Inferior parietal cortex (tissue), 1 donor: Measurements from ENCODE around the gene CST3.

Experiments used
- DNase-seq: peaks from one replicate; pipeline ENCODE4 v3.0.0-alpha.2; 2016; ENCODE audit errors: extremely low spot score

Gene CST3

DNA sequence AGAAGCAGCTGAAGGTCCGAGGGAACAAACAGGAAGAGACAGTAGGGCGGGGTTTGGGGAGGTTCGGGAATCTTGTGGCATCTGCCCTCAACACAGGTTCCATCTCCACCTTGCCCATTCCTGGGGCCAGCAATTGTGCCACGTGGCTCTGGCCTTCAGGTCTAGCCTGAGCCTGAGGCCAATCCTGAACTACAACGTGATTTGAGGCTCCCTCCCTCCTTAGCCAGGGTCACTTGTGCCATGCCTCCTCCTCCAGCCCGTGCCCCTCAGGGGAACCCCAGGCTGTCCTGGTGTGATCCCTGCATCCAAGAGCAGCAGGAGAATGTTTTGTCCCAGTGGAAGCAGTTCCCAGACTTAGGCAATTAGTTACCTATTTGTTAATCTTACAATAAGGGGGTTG lies 35.1 kb downstream of the CST3 start:
- DNase-seq = no peak

DNA sequence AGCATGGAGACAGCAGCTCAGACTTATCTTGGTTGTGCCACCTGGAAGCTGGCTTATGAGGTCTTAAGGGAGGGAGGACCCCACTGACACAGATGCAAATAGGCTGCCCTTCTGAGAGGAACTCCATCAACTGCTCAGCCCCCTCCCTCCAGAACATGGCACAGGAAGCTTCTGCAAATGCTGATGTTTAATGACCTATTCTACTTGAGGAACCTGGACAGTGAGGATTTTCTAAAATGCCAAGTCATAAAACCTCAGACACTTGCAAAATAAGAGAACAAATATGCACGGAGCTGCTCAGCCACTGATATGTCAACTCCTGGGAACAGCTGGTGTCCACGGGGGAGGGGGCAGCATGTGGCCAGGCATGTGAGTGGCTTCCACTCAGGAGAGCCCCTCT lies 35.5 kb downstream of the CST3 start:
- DNase-seq = no peak

DNA sequence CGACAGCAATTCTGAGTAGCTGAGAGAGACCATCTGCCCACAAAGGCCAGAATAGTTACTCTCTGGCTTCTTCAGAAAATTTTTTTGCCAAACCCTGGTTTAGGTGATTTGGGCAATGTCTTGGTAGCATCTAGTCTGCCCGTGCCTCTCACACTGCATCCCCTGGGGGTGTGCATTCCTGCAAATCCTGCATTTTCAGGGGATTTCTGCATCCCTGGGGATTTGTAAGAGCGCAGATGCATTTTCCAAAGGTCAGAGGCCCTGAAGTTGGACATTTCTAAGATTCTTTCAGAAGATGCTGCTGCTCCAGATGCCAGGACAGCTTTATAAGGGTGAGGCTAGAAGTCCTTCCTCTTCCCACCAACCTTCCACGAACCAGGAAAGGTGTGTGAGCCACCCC lies 36.0 kb downstream of the CST3 start:
- DNase-seq = no peak

DNA sequence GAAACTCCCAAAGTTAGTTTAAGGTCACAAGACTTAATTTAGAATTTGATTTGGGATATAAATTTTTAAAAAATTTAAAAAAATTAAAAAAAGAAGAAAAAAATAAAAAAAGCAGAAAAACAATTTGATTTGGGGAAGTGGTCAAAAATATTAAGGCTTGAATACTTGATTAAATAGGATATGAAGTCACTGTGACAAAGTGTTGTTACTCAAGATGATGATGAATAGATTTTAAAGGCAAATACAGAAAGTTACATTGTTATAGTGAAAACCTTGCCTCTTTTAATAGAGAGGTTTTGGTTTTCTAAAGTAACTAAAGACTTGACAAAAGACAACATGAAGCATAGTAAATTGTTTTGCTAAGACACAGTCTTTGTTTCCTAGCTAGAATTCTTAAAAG lies 39.3 kb downstream of the CST3 start:
- DNase-seq = no peak

DNA sequence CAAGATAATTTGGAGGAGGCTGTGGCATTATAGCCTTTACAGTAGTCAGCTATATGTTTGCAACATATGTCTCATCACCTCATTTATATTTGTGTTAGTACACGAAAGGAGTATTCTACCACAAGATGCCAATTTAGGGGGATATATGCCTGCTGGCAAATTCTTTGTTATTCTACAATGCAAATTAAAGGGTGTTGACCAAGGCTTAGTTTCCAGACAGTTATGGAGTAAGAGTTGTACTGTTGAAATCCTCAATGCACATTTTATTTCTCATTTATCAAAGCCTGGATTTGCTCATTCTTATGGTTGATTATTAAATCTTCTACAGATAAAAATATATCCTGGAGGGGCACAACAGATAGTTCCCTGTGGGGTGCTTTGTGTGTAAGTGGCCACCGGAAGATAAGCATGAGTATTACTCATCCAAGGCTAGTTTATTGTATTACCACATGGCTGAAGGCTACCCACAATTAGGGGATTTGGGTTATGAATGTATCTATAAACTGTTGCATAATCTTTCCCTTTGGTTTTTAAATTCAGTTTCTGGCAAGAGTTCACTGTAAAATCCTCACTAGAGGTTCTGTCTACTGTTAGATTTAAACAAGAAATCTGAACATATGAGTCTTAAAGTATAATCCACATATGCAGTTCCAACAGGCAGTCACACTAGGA lies 41.0 kb downstream of the CST3 start:
- no peak for DNase-seq

DNA sequence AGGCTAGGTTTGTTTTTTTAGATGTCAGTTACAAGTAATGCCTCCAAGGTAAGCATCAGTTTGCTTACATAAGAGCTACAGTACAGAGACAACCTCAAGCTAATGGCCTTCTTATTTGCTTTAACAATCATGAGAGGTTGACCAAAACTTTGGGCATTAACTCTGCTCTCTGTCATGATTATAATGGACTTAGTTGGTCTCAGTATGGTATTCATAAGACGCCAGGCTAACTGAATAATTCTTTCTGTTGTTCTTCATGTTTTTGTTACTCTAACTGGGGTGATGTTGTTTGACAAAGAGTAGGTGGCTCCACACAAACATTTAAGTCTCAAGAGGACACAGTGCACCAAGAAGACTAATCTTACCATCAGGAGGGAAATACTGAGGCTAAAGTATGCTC lies 41.8 kb downstream of the CST3 start:
- no peak for DNase-seq

DNA sequence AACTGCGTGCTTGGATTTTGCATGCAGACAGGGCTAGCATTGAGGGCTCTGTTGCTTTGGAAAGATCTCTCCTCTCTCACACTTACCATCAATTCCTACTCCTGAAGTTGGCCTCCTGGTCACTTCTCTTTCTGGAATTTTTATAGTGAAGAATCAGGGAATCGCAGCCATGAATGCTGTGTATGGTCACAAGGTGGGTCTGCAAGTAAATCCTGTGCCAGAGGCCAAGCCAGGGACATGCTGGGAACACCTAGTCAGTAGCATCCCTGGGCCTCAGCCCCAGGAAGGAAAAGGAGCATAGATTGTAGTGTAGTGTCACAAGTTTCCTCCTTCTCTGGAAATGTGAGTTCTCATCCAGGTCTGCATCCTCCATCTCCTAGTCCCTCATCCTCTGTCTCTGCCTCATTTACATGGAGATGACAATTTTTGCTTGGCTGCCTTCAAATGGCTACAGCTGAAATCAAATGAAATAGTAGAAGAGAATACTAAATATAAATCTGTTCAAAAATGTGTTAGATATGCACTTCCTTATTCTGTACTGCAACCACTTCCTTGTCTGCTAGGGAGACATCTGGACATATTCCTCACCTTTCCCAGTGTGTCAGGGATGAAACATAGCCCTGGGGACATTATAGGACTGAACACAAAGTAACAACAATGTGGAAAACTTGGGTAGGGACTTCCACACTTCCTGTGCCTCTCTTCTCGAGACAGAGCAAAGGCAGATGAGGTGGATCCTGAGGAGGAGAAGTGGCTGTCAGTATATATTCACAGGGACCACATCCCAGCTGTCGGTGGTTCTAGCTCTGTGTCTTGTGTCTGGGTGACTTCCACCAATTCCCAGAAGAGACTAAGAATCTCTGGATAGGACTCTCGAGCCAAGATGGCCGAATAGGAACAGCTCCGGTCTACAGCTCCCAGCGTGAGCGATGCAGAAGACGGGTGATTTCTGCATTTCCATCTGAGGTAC lies 49.0 kb downstream of the CST3 start:
- no peak for DNase-seq

DNA sequence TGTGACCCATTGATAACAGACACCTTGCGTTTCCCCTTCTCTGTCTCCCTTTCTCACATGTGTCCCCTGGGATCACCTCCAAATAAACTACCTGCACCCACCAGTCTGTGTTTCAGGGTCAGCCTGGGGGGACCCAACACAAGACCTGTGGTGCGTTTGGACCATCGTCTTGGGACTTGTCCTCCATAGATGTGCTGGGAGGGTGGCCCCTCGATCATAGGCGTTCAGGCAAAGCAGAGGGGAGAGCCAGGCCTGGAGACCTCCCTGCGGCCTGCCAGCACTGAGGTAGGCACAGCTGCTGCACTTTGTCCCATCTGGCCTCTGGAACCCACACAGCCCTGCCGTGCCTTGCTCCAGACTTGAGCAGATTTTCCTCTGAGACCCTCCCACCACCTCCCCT lies 50.1 kb downstream of the CST3 start:
- DNase-seq = no peak

DNA sequence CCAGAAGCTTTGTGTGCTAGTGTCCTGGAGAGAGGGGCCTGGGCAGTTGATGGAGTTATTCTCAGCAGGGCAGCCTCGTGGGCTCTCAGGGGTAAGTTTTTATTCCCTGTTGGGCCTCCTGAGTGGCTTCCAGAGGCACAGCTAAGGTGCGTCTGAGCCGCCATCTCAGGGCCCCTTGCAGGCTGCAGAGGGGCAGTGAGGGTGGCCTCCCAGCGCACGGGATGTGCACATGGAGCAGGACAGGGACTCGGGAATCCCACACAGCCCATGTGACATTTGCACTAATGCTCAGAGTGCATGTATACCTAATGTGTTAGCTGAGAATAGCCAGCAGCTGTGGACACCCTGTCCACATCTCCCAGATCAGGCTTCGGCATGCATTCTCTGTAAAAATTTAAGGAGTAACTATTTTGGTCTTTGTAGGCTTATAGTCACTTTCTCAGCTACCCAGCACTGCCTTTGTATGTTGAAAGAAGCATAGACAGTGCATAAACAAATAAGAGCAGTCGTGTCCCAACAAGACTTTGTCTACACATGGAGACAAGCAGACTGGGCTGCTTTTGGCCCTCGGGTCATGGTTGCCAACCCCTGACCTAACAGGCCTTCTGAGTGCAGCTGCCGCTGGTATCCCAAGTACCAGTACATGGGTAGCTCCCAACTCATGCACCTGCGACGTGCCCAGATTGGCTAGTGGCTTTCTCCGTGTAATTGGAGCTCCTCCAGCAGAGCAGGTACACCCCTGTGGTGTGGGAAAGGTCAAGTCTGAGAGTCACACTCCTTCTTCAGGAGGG lies 50.8 kb downstream of the CST3 start:
- no peak for DNase-seq

DNA sequence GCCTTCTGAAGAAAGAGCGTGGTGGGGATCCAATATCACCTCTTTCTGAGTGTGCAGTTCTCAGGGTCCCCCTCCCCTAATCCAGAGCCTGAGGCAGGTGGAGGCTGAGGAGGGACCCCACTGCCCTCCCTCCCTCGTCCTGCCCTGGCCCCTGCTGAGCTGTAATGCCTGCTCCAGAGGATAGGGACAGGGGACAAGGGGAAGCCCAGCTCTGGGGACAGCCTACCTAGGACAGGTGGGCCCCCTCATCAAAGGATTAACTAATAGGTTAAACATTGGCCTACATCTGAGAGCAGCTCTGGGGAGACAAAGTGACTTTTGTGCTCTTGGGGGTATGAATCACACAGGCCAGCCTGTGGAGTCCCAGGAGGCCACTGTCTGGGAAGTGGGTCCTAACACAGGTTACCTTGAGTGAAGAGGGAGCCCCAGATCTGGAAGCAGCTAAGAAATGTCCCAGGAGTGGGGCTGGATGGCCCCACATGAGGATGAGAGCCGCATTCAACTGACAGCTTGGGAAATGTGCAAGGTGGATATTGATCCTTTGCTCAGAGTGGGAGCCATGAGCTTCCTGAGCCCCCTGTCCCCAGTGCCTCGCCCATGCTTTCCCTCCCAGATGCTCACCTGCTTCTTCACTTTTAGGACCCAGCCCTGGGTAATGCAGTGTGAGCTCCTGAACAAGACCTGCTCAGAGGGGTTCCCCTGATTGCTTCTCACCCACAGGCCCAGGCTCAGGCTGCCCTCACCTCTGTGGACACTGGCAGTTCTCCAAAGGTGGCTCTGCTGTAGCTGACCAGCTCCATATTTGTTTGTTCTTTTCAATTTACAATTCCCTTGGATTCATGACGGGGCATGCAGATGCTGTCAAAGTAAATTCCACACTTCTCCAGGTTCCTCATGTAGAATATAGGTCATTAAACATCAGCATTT lies 51.7 kb downstream of the CST3 start:
- DNase-seq = no peak

DNA sequence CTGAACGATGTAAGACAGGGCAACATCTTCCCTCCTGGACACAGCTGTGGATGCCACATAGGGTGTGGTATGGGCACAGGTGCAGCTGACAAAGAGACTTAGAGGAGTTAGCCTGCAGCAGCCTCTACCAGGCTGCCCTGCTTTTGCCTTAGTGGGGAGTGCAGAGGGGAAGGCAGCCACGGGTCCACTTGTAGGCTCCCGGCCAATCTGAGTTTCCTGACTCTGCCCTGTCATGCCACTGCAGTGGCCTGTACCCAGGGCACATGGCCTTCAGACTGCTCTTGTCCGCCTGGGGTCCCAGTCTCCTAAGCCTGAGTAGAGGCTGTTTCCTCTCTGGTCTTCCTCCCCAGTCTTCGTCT lies 52.3 kb downstream of the CST3 start:
- no peak for DNase-seq

DNA sequence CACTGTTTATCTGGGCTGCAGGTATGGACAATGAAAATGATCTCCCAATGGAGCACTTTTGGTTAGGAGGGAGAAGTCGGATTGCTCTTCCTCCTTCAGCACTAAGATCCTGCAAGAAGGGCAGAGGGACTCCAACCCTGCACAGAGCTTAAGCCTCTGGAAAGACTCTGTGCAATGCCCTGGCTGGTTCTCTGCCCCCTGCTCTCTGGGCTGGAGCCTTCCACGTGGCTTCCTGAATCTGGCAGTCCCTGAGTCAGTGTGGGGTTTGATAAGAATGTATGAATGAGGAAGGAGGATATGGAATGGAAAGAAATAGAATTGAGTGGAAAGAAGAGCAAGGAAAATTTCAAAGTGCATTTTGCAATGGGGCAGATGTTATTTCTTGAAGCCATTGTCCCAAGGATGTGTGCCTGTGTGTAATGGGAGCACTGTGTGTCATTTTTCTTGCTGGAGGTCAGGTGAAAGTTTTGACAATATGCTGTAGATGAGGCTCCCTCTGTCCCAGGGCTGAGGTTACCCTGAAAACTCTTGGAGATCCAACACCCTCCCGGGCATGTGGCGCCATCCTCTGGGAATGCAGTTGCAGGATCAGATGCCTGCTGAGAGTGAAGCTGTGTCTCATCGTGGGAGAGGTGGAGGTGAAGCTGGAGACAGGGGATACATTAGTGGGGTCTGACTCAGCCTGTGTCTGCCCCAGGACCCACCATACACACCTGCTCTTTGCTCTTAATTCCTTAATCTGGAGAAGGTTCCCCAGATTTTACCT lies 53.1 kb downstream of the CST3 start:
- DNase-seq = no peak
